Measurements from ENCODE around the gene SLIT3.

DNA sequence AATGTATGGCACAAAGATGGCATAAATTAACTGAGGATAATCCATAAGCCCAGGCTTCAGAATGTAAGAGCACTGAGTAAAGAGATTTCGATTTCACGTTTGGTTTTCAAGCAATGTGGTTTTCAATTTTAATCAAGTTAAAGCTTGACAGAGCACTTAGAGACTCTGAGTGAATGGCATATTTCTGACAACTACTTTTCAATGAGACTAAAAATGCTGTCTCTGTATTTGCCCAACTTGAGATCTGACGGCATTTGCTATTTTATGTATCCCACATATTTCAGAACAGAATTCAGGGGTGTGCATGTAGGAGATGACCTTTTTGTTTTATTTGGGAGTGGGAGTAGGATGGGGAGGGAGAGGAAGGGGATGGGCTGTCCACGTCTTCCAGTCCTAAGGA is 441.5 kb downstream of the SLIT3 start:
- TF ChIP-seq, protein P1, sequence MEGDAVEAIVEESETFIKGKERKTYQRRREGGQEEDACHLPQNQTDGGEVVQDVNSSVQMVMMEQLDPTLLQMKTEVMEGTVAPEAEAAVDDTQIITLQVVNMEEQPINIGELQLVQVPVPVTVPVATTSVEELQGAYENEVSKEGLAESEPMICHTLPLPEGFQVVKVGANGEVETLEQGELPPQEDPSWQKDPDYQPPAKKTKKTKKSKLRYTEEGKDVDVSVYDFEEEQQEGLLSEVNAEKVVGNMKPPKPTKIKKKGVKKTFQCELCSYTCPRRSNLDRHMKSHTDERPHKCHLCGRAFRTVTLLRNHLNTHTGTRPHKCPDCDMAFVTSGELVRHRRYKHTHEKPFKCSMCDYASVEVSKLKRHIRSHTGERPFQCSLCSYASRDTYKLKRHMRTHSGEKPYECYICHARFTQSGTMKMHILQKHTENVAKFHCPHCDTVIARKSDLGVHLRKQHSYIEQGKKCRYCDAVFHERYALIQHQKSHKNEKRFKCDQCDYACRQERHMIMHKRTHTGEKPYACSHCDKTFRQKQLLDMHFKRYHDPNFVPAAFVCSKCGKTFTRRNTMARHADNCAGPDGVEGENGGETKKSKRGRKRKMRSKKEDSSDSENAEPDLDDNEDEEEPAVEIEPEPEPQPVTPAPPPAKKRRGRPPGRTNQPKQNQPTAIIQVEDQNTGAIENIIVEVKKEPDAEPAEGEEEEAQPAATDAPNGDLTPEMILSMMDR (IDR thresholded peaks at IDR 0.05; ENCODE audit: poor library complexity) = no peak
- no peak for TF ChIP-seq EZH2phosphoT487 (IDR thresholded peaks at IDR 0.05; ENCODE audit: low read depth, severe bottlenecking, unreplicated experiment)
- TF ChIP-seq EZH2 (IDR thresholded peaks at IDR 0.05; ENCODE audit: borderline replicate concordance) = no peak
